ENCODE measurements around the gene PCDHAC1.
"Not testable (repeated sequence)": the region's sequence is repeated elsewhere in the genome, so short reads cannot be mapped to it uniquely, and the experiment has no call there.

Gene PCDHAC1, protein sequence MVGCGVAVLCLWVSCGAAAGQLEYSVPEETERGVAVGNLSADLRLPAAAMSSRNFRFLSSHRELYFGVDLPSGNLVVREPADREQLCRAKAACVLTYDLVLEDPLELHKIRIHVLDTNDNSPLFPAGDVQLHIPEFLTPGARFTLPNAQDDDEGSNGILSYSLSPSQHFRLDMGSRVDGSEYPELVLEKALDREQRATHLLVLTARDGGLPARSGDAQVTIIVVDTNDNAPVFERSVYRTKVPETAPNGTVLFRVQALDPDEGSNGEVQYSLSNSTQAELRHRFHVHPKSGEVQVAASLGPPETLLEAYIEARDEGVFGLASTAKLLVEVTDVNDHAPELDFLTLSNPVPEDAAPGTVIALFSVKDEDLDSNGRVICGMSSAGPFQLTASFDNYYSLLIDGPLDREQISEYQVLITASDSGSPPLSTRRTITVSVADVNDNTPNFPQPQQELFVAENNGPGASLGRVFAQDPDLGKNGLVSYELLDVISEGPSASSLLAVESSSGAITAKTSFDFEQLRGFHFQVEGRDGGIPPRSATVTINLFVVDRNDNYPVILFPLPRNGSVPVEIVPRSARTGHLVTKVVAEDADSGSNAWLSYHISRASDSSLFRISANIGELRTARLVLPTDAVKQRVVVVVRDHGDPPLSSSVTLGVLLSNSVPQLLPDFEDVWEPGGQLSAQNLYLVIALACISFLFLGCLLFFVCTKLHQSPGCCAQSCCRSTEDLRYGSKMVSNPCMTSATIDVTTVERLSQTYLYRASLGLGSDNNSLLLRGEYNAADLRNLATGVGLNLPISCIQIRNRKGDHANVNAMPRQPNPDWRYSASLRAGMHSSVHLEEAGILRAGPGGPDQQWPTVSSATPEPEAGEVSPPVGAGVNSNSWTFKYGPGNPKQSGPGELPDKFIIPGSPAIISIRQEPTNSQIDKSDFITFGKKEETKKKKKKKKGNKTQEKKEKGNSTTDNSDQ

DNA sequence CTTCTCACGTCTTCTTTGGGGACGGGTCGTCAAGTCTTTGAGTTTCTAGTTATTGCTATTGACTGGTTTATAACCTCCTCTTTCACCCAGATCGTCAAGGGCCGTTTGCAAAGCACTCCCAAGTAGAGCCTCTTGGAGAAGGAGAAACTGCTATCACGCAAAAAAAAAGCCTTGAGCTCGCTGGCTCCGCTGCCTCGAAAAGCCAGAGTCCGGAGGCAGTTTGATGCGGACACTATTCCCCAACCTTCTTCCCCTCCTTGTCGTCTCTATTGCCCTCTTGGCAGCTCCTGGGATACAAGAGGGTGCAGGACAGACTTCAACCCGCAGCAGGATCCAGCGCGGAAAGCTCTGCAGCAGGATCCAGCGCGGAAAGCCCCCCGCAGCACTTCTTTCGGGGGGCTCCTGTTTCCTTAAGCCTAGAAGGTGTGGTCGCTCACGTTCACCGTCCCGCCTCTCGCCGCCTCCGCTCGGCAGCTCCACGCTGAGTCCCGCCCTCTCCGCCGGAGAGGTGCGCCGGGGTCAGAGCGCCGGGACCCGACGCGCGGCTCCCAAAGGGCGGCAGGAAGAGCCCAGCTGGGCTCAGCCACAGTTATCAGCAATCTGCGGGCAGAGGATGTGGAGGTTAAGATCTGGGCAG, at the start of gene PCDHAC1:
PCDHAC1 (plus strand) TSS at position 494 of the 637 bp plus-strand sequence. CDS start 594 bp downstream, outside the sequence.
- DNase-seq: peak; percentile 52

GRCh38 chr5:140876541-140877261, 49.4 kb upstream of the PCDHAC1 start:
- not testable (repeated sequence) for DNase-seq

DNA sequence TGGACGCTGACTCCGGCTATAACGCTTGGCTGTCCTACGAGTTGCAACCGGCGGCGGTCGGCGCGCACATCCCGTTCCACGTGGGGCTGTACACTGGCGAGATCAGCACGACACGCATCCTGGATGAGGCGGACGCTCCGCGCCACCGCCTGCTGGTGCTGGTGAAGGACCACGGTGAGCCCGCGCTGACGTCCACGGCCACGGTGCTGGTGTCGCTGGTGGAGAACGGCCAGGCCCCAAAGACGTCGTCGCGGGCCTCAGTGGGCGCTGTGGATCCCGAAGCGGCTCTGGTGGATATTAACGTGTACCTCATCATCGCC, 48.9 kb upstream of the PCDHAC1 start:
- DNase-seq: no peak

GRCh38 chr5:140881889-140882590, 44.1 kb upstream of the PCDHAC1 start, which contains the start of gene PCDHA13:
Gene PCDHA13 (plus strand): TSS chr5:140882124. CDS start chr5:140882269, 145 bp downstream.
- peak; percentile 27 for DNase-seq

- DNase-seq: peak; percentile 16
These were observed 43.6 kb upstream of the PCDHAC1 start for GRCh38 chr5:140882591-140882899.

DNA sequence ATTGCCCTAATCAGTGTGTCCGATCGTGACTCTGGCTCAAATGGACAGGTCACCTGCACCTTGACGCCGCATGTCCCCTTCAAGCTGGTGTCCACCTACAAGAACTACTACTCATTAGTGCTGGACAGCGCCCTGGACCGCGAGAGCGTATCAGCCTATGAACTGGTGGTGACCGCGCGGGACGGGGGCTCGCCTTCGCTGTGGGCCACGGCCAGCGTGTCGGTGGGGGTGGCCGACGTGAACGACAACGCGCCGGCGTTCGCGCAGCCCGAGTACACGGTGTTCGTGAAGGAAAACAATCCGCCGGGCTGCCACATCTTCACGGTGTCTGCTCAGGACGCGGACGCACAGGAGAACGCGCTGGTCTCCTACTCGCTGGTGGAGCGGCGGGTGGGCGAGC, 42.7 kb upstream of the PCDHAC1 start:
- DNase-seq: no peak

- no peak for DNase-seq
These were observed 42.0 kb upstream of the PCDHAC1 start for GRCh38 chr5:140883927-140884697.

- DNase-seq: no peak
These were observed 9.8 kb upstream of the PCDHAC1 start for GRCh38 chr5:140916325-140916724.

- no peak for DNase-seq
These were observed 2.5 kb upstream of the PCDHAC1 start for GRCh38 chr5:140923601-140924000.

DNA sequence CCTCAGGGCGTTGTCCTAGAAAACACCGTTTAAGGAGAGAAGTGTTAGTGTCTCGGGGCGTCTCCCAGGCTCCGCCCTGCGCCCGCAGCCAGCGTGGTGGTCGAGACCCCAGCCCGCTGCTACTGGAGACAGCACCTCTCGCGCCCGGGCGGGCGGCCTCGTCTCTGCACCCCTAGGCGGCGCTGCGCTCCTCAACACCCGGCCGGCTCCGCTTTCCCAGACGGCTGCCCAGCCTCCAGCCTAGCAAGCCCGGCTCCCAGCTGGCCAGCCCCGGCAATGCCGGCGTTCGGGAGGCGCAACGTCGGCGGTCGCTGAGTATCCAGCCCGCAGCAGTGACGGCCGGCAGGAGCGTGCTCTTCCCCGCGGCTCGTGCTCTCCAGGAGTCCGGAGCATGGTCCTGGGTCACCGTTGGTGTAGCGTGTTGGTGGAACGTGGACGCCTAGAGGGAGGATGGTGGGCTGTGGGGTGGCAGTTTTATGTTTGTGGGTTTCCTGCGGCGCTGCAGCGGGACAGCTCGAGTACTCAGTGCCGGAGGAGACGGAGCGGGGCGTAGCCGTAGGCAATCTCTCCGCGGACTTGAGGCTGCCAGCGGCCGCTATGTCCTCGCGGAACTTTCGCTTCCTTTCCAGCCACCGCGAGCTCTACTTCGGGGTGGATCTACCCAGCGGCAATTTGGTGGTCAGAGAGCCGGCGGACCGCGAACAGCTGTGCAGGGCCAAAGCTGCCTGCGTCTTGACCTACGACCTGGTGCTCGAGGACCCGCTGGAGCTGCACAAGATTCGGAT, 536 bp downstream of the PCDHAC1 start:
- peak; percentile 65 for DNase-seq

DNA sequence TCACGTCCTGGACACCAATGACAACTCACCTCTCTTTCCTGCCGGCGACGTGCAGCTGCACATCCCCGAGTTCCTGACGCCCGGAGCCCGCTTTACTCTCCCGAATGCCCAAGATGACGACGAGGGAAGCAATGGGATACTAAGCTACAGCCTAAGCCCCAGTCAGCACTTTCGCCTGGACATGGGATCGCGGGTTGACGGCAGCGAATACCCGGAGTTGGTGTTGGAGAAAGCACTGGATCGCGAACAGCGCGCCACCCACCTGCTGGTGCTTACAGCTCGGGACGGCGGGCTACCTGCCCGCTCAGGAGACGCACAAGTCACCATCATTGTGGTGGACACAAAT, 1.1 kb downstream of the PCDHAC1 start:
- no peak for DNase-seq

GRCh38 chr5:140934964-140935606, 9.0 kb downstream of the PCDHAC1 start:
- DNase-seq: no peak

DNA sequence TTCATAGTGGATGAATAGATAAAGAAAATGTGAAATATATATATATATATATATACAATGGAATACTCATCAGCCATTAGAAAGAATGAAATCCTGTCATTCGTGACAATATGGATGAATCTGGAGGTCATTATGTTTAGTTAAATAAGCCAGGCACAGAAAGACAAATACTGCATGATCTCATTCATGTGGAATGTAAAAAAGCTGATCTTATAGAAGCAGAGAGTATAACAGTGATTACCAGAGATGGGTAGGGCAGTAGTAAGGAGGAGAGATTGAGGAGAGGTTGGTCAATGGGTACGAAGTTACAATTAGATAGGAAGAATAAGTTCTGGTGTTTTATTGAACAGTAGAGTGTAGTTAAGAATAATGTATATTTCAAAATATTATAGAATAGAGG, 20.5 kb downstream of the PCDHAC1 start:
- no peak for DNase-seq

DNA sequence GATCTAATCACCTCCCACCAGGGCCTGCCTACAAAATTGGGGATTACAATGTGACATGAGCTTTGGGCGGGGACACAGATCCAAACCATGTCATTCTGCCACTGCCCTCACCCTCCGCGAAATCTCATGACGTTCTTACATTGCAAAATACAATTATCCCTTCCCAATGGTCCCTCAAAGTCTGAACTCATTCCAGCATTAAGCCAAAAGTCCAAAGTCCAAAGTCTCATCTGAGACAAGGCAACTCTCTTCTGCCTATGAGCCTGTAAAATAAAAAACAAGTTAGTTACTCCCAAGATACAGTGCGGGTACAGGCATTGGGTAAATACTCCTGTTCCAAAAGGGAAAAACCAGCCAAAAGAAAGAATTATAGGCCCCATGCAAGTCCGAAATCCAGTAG, 25.5 kb downstream of the PCDHAC1 start:
- no peak for DNase-seq

DNA sequence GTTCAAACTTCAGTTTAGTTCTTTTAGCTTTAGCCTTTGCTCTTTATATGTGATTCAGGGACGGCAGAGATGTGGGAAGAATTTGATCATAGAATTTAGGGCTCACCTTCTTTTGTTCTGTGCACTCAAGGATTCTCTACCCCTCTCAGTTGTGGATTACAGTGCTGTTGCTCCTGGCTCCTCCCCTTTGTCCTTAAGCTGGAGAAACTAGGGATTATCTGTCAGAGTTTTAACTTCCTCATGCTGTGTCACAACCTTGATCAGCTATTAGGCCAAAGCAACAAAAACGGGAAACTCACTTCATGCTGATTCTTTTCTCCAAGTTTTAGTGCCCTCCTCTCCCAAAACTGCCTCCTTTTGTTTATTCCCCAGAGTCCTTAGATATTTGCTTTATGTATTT, 27.1 kb downstream of the PCDHAC1 start:
- no peak for DNase-seq

DNA sequence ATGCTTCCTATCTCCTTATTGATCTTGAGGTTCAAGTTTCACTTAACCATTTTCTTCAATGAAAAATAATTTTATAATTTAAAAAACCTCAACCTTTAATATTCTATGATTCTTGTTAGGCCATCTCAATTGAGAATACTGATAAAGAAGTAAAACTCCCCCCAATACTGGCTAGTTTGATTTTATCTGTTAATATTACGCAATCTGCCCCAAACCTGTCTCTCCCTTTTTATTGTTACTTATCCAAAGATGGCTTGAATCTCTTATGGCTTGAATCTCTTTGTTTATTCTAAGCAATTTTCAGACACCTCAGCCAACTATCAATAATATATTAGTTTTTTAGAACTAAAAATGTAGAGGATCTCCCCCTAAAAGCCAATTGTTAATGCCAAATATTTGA, 36.1 kb downstream of the PCDHAC1 start:
- no peak for DNase-seq

GRCh38 chr5:140964356-140964755, 38.3 kb downstream of the PCDHAC1 start:
- no peak for DNase-seq

DNA sequence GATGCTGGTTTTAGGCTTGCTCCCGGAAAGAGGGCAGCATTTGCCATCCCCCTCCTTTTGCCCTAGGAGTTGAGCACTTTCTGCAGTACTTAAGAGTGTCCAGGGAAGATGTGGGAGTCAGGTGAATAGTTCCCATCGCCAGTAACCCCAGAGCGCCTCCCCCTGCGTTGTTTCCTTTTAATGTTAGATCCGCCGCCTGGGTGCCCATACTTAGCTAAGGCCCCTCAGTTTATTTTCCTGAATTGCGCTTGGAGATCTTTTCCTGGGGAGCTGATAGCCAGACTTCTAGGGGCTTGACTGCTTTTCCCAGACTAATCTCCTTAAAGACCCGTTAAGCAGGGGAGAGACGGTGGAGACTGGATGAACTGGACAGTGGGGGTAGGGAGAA, 39.8 kb downstream of the PCDHAC1 start:
- DNase-seq: peak; percentile 20

DNA sequence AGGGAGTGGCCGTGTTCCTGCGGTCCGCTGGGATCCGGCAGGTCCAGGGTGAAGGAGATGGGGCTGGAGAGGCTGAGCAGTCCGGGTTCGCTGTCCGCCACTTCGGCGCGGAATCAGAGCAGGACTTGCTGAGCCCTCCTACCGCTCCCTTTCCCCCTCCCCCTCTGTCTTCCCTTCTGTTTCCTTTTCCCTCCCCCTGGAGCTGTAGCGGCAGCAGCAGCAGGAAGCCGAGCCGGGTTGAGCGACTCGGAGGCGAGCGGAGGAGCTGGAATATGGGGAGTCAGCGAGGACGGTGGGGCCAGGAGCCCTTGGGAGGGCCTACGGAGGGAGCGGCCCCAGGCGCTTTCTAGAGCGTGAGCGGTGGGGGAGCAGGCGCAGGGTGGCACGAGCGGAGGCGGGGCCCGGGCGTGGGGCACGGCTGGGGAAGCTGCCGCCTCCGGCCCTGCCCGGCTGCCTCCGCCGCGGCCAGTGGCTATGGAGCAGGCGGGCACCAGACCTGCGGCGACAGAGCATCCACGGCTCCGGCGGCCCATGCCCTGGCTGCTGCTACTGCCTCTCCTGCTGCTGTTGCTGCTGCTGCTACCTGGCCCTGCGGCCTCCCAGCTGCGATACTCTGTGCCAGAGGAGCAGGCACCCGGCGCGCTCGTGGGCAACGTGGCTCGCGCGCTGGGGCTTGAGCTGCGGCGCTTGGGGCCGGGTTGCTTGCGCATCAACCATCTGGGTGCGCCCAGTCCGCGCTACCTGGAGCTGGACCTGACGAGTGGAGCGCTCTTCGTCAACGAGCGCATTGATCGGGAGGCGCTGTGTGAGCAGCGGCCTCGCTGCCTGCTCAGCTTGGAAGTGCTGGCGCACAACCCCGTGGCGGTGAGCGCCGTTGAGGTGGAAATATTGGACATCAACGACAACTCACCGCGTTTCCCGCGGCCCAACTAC, 40.5 kb downstream of the PCDHAC1 start, which contains the start of gene PCDHAC2:
PCDHAC2 (plus strand) TSS at position 184 of the 933 bp plus-strand sequence; CDS start at position 475, 291 bp downstream.
- DNase-seq: peak; percentile 70
